Keratinocyte (primary cell): ENCODE data around the gene MN1.

Experiments
- EZH2 ChIP-seq: IDR thresholded peaks from one replicate; pipeline ENCODE4 v1.6.1; 2012; ENCODE audit warnings: inconsistent platforms, mild to moderate bottlenecking, low read length, moderate library complexity
- TF ChIP-seq, protein P1 (sequence below), 3 experiments: IDR thresholded peaks in 1 of 3; conservative IDR thresholded peaks in 1 of 3; optimal IDR thresholded peaks in 1 of 3; 2 replicates in 2 of 3; 3 replicates in 1 of 3; pipeline versions ENCODE3 to v1.5.1; 2011; ENCODE audit warnings: low read length in 3 of 3, mild to moderate bottlenecking in 3 of 3, moderate library complexity in 2 of 3, control low read depth in 1 of 3, inconsistent platforms in 1 of 3; ENCODE audit not compliant: insufficient read depth in 2 of 3; ENCODE audit errors: extremely low read depth in 1 of 3

DNA sequence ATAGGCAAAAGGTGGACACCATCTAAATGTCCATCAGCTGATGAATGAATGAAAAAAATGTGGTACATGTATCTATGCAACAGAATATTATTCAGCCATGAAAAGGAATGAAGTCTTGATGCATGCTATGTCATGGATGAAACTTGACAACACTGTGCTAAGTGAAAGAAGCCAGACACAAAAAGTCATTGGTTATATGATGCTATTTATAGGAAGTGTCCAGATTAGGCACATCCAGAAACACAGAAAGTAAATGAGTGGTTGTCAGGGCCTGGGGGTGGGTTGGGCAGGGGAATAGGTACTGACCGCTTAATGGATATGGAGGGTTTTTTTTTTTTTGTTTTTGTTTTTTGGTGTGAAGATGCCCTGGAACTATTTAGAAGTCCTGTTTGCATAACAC lies 21.7 kb upstream of the MN1 start:
- TF ChIP-seq, protein P1, sequence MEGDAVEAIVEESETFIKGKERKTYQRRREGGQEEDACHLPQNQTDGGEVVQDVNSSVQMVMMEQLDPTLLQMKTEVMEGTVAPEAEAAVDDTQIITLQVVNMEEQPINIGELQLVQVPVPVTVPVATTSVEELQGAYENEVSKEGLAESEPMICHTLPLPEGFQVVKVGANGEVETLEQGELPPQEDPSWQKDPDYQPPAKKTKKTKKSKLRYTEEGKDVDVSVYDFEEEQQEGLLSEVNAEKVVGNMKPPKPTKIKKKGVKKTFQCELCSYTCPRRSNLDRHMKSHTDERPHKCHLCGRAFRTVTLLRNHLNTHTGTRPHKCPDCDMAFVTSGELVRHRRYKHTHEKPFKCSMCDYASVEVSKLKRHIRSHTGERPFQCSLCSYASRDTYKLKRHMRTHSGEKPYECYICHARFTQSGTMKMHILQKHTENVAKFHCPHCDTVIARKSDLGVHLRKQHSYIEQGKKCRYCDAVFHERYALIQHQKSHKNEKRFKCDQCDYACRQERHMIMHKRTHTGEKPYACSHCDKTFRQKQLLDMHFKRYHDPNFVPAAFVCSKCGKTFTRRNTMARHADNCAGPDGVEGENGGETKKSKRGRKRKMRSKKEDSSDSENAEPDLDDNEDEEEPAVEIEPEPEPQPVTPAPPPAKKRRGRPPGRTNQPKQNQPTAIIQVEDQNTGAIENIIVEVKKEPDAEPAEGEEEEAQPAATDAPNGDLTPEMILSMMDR (optimal IDR thresholded peaks at IDR 0.05 in 1 of 3, IDR thresholded peaks at IDR 0.05 in 1 of 3, conservative IDR thresholded peaks at IDR 0.05 in 1 of 3; ENCODE audit: extremely low read depth in 1 of 3, insufficient read depth in 2 of 3, low read length in 3 of 3): no peak
- TF ChIP-seq EZH2: no peak
